Activated naive CD8-positive, alpha-beta T cell treated with anti-CD3 and anti-CD28 coated beads, Interleukin-2, amount 10 ng/mL, durations not matched to agents 7 days and 5 days (primary cell): ENCODE results near the gene ACYP2. TPM values are rescaled to one million over a fixed set of nuclear protein-coding genes. Genes with fewer than 3 reads are reported as not detected.

Source experiments
- ATAC-seq: fragments of 150-1000 bp; cut with Tn5 transposase; one replicate; pipeline ENCODE4 v1.10.0; 2021; ENCODE audit warnings: low read depth, moderate library complexity
- POLR2A ChIA-PET: fragments of 350-600 bp; sonication (Branson Sonifier 250); formaldehyde crosslinking; loops from one replicate; lab custom pipeline; 2021; ENCODE audit warnings: antibody characterized with exemption; lab: Charles Lee
- DNase-seq: peaks from one replicate; pipeline ENCODE4 v3.0.0; 2021
- H3K27ac Mint-ChIP-seq: one replicate; pipeline ENCODE4 v1.8.0; 2022; ENCODE audit warnings: mild to moderate bottlenecking, mixed read lengths
- H3K27me3 Mint-ChIP-seq: one replicate; pipeline ENCODE4 v1.8.0; 2022; ENCODE audit warnings: mild to moderate bottlenecking, moderate library complexity, mixed read lengths
- H3K36me3 Mint-ChIP-seq: one replicate; pipeline ENCODE4 v1.8.0; 2021; ENCODE audit warnings: mild to moderate bottlenecking, mixed read lengths
- H3K4me1 Mint-ChIP-seq: one replicate; pipeline ENCODE4 v1.8.0; 2021; ENCODE audit warnings: mixed read lengths
- H3K4me3 Mint-ChIP-seq: one replicate; pipeline ENCODE4 v1.8.0; 2022; ENCODE audit warnings: mild to moderate bottlenecking, moderate library complexity, mixed read lengths
- H3K9me3 Mint-ChIP-seq: one replicate; pipeline ENCODE4 v1.8.0; 2021; ENCODE audit warnings: mixed read lengths
- total RNA-seq, 2 experiments: library from RNA; stranded (reverse); gene quantifications; one replicate each; pipeline ENCODE4 v1.2.3, GENCODE V29; 2021

The ACYP2 gene
- total RNA-seq, 2 experiments from 2014 or later = 13.9 TPM

GRCh38 chr2:54143780-54144179, 28.4 kb downstream of the ACYP2 start:
- Mint-ChIP-seq H3K36me3 (peaks cover 6% of the 10 kb centered on the region), H3K4me1 (no peaks in the 10 kb centered on the region), H3K27ac (no peak overlapping the region), H3K9me3 (no peaks in the 10 kb centered on the region), H3K4me3 (no peak overlapping the region), H3K27me3 (no peaks in the 10 kb centered on the region)
- ATAC-seq (no peak), DNase-seq (no peak)
- POLR2A ChIA-PET = no interaction called here

DNA sequence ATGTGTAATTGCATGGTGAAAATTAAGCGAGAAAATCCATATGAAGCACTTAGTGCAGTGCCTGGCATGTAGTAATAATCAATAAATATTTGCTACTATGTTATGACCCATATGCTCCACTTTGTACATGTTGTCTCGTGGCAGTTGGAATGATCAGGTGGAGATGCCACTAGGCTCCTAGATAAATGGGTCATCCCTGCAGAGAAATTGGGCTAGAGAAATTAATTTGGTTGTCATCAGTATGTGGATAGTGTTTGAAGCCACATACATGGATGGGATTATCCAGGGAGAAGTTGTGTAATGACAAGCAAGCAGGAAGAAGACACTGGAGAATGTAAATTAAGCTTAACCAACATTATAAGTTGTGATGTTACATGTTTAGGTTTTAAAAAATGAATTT, 33.0 kb downstream of the ACYP2 start:
- POLR2A ChIA-PET = no interaction called here
- ATAC-seq (no peak), DNase-seq (no peak)
- Mint-ChIP-seq H3K4me1 (no peaks in the 10 kb centered on the region), H3K27me3 (no peaks in the 10 kb centered on the region), H3K36me3 (peaks cover 6% of the 10 kb centered on the region), H3K4me3 (no peak overlapping the region), H3K9me3 (no peaks in the 10 kb centered on the region), H3K27ac (no peak overlapping the region)

GRCh38 chr2:54149638-54150441, 34.4 kb downstream of the ACYP2 start:
- DNase-seq = no peak
- H3K36me3 Mint-ChIP-seq = peaks cover 9% of the 10 kb centered on the region
- H3K9me3 Mint-ChIP-seq = no peaks in the 10 kb centered on the region
- H3K4me1 Mint-ChIP-seq = no peaks in the 10 kb centered on the region
- POLR2A ChIA-PET = no interaction called here
- no peak overlapping the region for H3K4me3 Mint-ChIP-seq
- ATAC-seq = no peak
- no peak overlapping the region for H3K27ac Mint-ChIP-seq
- no peaks in the 10 kb centered on the region for H3K27me3 Mint-ChIP-seq

GRCh38 chr2:54158311-54158710, 42.9 kb downstream of the ACYP2 start:
- POLR2A ChIA-PET = no interaction called here
- H3K4me1 Mint-ChIP-seq = no peaks in the 10 kb centered on the region
- ATAC-seq (no peak), DNase-seq (no peak)
- H3K9me3 Mint-ChIP-seq = peaks cover 1% of the 10 kb centered on the region
- H3K36me3 Mint-ChIP-seq = peaks cover 12% of the 10 kb centered on the region
- no peaks in the 10 kb centered on the region for H3K27me3 Mint-ChIP-seq
- H3K4me3 Mint-ChIP-seq = no peak overlapping the region
- H3K27ac Mint-ChIP-seq = no peak overlapping the region

DNA sequence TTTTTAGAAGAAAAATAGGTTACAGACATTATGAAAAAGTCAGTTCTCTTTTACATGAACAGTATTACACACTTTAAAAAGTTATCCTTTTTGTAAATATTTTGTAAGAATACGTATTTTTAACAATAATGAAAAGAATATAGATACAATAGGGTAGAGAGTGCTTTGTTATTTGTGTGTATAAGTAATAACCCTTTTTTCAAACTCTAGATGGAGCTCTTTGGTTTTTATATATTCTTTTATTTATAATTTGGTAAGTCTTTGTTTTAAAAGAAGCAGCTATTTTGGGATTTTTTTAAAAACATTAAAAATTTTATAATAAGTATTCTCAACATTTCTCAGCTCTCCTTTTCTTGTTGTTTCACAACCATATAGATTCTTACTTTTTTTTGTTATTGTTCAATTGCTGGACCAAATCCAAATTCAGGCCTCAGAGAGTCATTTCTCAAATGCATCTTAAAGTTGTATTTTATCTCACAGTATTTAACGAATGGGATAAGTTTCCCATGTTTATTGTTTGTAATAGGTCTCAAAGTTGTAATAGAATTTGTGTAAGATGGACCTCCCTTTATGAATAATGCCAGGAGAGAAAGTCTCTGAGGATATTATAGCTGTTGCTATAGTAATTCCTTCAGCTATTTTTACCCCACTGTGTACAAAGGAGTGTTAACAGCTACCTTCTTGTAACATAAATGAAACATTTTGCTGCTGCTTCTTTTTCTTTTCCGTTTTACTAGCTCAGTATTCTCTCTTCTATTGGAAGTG, 46.4 kb downstream of the ACYP2 start:
- H3K4me1 Mint-ChIP-seq = no peaks in the 10 kb centered on the region
- POLR2A ChIA-PET = no interaction called here
- DNase-seq = no peak
- H3K9me3 Mint-ChIP-seq = no peaks in the 10 kb centered on the region
- no peaks in the 10 kb centered on the region for H3K36me3 Mint-ChIP-seq
- no peaks in the 10 kb centered on the region for H3K27me3 Mint-ChIP-seq
- ATAC-seq = no peak
- no peak overlapping the region for H3K4me3 Mint-ChIP-seq
- H3K27ac Mint-ChIP-seq = no peak overlapping the region

DNA sequence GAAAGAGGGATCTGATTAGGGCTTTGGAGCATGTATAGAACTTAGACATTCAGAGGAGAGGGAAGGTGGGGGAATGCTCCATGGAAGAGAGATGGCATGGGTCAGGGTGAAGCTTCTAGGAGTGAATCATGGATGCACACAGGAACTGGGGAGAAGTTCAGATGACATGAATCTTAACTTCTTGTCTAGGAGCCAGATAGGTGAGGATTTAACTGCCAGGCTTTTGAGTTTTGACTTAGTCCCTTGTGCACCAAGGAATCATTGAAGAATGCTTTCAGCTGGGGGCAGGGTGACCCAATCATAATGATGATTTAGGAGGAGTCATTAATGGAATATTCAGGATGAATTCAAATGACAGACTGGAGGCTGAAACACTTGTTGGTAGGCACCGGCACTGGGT, 48.7 kb downstream of the ACYP2 start:
- H3K27ac Mint-ChIP-seq = no peak overlapping the region
- POLR2A ChIA-PET = no interaction called here
- no peaks in the 10 kb centered on the region for H3K9me3 Mint-ChIP-seq
- no peak overlapping the region for H3K4me3 Mint-ChIP-seq
- H3K36me3 Mint-ChIP-seq = no peaks in the 10 kb centered on the region
- no peak for DNase-seq
- no peak for ATAC-seq
- H3K27me3 Mint-ChIP-seq = no peaks in the 10 kb centered on the region
- no peaks in the 10 kb centered on the region for H3K4me1 Mint-ChIP-seq

DNA sequence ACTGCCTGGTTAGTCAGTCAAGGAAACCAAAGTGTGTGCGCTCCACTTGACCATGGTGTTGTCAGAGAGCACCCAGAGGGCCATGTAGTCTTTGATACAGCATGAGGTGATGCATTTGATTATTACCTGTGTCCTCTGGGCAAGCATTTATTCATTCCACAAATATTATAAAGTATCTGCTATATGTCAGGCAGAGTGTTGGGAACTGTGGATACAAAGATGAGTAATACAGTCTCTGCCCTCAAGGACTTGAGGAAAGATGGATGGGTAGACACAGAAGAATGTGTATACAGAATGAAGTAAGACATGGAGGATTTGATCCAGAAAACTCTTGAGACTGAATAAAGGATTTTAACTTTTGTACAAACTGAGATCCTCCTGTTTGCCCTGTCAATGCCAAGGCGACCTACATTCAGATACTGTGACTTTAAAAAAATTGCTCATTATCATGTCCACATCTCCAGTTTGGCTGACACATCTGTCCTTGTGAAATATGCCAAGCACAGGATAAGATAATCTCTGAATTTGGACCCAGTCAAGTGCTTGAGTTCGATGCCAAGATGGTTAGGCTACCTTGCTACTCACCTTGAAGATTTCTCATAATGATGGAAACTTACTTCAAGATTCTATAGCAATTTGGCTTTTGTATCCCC, 50.8 kb downstream of the ACYP2 start:
- no peak overlapping the region for H3K4me3 Mint-ChIP-seq
- no peaks in the 10 kb centered on the region for H3K36me3 Mint-ChIP-seq
- no peak for ATAC-seq
- no peak for DNase-seq
- no peak overlapping the region for H3K27ac Mint-ChIP-seq
- H3K27me3 Mint-ChIP-seq = no peaks in the 10 kb centered on the region
- no peaks in the 10 kb centered on the region for H3K9me3 Mint-ChIP-seq
- no peaks in the 10 kb centered on the region for H3K4me1 Mint-ChIP-seq
- POLR2A ChIA-PET = no interaction called here

GRCh38 chr2:54176577-54176976, 61.2 kb downstream of the ACYP2 start:
- Mint-ChIP-seq H3K36me3 (no peaks in the 10 kb centered on the region), H3K4me3 (no peak overlapping the region), H3K27me3 (no peaks in the 10 kb centered on the region), H3K9me3 (no peaks in the 10 kb centered on the region), H3K4me1 (no peaks in the 10 kb centered on the region), H3K27ac (no peak overlapping the region)
- DNase-seq = no peak
- ATAC-seq = no peak
- POLR2A ChIA-PET = no interaction called here

DNA sequence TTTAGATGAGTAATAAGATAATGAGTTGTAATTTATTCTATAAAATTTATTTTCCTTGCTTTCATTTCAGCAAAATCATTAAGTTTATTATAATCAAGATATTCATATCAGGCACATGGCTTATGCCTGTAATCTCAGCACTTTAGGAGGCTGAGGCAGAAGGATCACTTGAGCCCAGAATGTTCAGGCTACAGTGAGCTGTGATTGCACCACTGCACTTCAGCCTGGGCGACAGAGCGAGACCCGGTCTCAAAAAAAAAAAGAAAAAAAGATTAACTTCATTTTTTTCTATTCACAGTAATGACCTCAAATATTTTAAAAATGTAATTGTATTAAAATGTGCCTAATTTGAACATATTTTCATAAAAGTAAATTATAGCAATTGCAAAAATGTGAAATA, 67.9 kb downstream of the ACYP2 start:
- H3K4me3 Mint-ChIP-seq = no peak overlapping the region
- no peak for DNase-seq
- H3K36me3 Mint-ChIP-seq = no peaks in the 10 kb centered on the region
- H3K4me1 Mint-ChIP-seq = no peaks in the 10 kb centered on the region
- POLR2A ChIA-PET = no interaction called here
- H3K27ac Mint-ChIP-seq = no peak overlapping the region
- ATAC-seq = no peak
- H3K27me3 Mint-ChIP-seq = no peaks in the 10 kb centered on the region
- H3K9me3 Mint-ChIP-seq = no peaks in the 10 kb centered on the region

DNA sequence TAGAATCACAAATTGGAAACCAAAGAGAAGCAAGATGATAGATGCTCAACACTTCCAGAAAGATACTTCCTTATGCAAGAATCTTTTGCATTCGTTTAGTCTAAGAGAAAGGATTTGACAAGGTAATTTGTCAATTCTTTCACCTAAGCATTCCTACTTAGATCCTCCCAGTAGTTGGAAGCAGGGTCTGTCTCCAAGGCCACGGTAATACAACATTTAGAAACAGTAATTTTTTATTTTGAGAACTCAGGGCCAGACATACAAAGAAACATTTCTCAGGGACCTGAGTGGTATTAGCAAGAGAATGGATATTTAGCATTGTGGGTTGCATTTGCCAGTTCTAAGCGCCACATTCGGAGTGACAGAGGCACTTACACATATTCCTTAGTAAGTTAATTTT, 68.6 kb downstream of the ACYP2 start:
- H3K36me3 Mint-ChIP-seq = no peaks in the 10 kb centered on the region
- no peak for ATAC-seq
- DNase-seq = no peak
- H3K9me3 Mint-ChIP-seq = no peaks in the 10 kb centered on the region
- no peaks in the 10 kb centered on the region for H3K27me3 Mint-ChIP-seq
- POLR2A ChIA-PET = no interaction called here
- no peak overlapping the region for H3K27ac Mint-ChIP-seq
- no peaks in the 10 kb centered on the region for H3K4me1 Mint-ChIP-seq
- no peak overlapping the region for H3K4me3 Mint-ChIP-seq

GRCh38 chr2:54185105-54185504, 69.7 kb downstream of the ACYP2 start:
- Mint-ChIP-seq H3K4me1 (no peaks in the 10 kb centered on the region), H3K27ac (no peak overlapping the region), H3K9me3 (no peaks in the 10 kb centered on the region), H3K27me3 (no peaks in the 10 kb centered on the region), H3K4me3 (no peak overlapping the region), H3K36me3 (no peaks in the 10 kb centered on the region)
- ATAC-seq (no peak), DNase-seq (no peak)
- POLR2A ChIA-PET = interaction anchor here (0.7 kb wide), 1 partner anchor 33 kb away, joined by 3 read pairs; no protein-coding TSS in a partner anchor

GRCh38 chr2:54187331-54187730, 71.9 kb downstream of the ACYP2 start:
- no peaks in the 10 kb centered on the region for H3K36me3 Mint-ChIP-seq
- no peaks in the 10 kb centered on the region for H3K9me3 Mint-ChIP-seq
- DNase-seq = no peak
- POLR2A ChIA-PET = no interaction called here
- ATAC-seq = no peak
- H3K4me1 Mint-ChIP-seq = no peaks in the 10 kb centered on the region
- no peak overlapping the region for H3K4me3 Mint-ChIP-seq
- H3K27ac Mint-ChIP-seq = no peak overlapping the region
- H3K27me3 Mint-ChIP-seq = no peaks in the 10 kb centered on the region

DNA sequence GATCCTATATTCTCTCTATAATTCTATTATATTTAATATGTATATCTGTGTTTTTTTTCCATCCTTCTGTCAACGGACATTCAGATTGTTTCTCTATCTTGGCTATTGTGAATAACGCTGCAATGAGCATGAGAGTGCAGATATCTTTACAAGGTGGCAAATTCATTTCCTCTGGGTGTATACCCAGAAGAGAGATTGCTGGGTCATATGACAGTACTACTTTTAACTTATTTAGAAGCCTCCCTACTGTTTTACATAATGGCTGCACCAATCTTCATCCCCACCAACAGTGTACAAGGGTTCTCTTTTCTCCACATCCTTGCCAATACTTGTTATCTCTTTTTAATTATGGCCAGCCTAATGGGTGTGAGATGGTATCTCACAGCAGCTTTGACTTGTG, 74.1 kb downstream of the ACYP2 start:
- Mint-ChIP-seq H3K27ac (no peak overlapping the region), H3K27me3 (no peaks in the 10 kb centered on the region), H3K4me1 (no peaks in the 10 kb centered on the region), H3K9me3 (no peaks in the 10 kb centered on the region), H3K4me3 (no peak overlapping the region), H3K36me3 (no peaks in the 10 kb centered on the region)
- ATAC-seq (no peak), DNase-seq (no peak)
- POLR2A ChIA-PET = no interaction called here
